GM21528 (cell line): ENCODE results near the gene ADIPOR2.

Experiments used
- ATAC-seq: cut with Tn5 transposase; IDR thresholded peaks from one replicate; pipeline ENCODE4 v1.9.1; 2021; ENCODE audit warnings: mild to moderate bottlenecking, moderate library complexity; ENCODE audit not compliant: unreplicated experiment, low FRiP score

The ADIPOR2 gene

GRCh38 chr12:1826401-1826800 lies 135.5 kb downstream of the ADIPOR2 start:
- ATAC-seq, result no peak

GRCh38 chr12:1826867-1827705 lies 136.2 kb downstream of the ADIPOR2 start:
- ATAC-seq, result no peak

GRCh38 chr12:1827826-1828805 lies 137.2 kb downstream of the ADIPOR2 start:
- ATAC-seq, result no peak

- no peak for ATAC-seq
These were observed 138.0 kb downstream of the ADIPOR2 start for GRCh38 chr12:1828856-1829255.

DNA sequence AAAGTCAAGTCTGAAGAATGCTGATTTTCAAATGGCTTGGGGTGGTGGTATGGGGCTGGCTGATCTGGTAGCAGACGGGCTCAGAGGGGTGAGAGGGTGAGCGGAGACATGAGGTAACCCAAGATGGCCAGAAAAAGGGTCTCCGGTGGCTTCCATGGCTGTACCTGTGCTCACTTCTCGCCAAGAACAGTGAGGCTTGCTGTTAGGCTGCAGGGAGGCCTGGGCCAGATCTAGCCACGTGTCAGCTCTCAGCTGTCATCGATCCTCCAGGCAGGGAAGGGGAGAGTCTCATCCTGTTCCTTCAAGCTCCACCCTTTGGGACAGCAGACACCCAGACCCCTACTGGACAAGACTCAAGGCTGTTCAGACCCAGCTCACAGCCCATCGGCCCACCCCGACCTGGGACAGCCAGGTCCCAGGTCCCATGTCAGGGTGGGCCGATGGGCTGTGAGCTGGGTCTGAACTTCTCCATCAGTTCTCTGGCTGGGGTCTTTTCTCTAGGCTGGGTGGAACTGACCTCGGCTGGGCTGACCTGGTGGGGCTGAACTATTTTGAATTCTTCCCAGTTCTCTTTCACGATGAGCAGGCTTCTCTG lies 138.5 kb downstream of the ADIPOR2 start:
- no peak for ATAC-seq

DNA sequence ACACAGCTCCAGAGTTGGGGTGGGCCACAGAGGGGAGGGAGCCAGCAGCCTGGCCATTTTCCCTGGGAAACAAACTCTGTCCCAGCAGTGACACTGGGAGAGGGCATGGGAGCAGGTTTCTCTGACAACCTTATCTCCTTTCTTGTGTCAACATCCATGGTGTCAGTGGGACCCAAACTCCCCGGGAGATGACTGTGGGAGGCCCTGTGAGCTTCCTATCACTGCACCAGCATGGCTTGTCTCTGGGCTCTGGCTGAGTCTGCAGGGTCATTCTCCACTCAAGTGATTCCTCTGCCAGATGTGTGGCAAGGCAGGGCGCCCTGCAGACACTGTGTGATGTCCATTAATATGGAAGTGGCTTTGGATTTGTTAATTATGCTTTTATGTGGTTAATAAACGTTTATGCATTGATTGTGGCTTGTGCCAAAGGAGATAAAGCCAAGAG lies 139.6 kb downstream of the ADIPOR2 start:
- ATAC-seq, result no peak

GRCh38 chr12:1830981-1831963 lies 140.4 kb downstream of the ADIPOR2 start:
- ATAC-seq, result no peak

DNA sequence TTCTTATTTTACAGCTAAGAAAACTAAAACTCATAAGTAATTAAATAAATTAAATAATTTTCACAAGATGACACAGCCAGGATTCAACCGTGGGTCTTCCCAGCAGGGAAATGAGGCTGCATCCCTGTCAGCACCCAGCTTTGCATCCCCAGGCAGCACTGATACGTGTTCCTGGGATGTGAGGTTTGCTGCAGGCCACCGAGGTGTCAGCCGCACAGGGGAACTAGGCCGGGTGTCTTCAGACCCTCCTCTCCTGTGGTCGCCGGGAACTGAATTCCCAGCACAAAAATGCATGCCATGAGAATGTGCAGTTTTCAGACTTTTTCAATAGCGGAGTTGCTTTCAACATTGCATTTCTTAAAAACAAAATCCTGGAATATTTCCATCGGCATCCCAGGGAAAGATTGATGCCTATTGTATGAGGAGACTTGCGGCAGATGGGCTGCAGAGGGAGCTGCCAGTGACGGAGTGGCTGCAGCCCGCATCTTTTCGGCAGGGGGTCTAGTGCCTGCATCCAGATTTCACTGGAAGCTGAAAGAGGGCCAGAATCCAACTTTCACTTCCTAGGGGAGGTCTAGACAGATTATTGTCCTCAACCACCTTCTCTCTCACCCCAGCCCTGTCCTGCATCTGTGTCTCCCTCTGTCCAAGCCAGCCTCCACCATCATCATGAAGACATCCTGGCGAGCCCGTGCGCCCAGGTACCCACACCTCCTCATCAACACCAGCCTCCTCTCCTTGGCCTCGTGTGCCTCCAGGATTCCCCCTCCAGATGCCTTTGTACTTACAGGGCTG lies 142.1 kb downstream of the ADIPOR2 start:
- no peak for ATAC-seq

GRCh38 chr12:1833596-1834028 lies 142.7 kb downstream of the ADIPOR2 start:
- no peak for ATAC-seq

DNA sequence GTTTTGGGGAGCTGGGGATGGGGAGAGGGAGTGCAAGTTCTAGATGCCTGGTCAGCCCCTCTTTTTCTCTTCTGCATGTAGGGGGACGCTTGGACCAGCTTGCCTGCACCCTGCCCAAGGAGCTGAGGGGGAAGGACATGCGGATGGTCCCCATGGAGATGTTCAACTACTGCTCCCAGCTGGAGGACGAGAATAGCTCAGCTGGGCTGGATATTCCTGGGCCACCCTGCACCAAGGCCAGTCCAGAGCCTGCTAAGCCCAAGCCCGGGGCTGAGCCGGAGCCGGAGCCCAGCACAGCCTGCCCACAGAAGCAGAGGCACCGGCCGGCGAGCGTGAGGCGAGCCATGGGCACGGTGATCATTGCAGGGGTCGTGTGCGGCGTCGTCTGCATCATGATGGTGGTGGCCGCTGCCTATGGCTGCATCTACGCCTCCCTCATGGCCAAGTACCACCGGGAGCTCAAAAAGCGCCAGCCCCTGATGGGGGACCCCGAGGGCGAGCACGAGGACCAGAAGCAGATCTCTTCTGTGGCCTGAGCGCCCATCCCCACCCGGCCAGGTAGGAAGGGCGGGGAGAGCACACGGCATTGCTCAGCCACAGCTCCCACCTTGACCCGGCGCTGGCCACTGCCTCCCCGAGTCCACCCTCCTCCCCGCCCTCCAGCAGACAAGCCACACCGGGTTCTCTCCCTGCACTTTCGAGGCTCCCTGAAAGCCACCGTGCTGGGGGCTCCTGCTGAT lies 143.5 kb downstream of the ADIPOR2 start:
- no peak for ATAC-seq

GRCh38 chr12:1835211-1836131 lies 144.6 kb downstream of the ADIPOR2 start:
- no peak for ATAC-seq

- no peak for ATAC-seq
These were observed 145.5 kb downstream of the ADIPOR2 start for GRCh38 chr12:1836241-1836803.

DNA sequence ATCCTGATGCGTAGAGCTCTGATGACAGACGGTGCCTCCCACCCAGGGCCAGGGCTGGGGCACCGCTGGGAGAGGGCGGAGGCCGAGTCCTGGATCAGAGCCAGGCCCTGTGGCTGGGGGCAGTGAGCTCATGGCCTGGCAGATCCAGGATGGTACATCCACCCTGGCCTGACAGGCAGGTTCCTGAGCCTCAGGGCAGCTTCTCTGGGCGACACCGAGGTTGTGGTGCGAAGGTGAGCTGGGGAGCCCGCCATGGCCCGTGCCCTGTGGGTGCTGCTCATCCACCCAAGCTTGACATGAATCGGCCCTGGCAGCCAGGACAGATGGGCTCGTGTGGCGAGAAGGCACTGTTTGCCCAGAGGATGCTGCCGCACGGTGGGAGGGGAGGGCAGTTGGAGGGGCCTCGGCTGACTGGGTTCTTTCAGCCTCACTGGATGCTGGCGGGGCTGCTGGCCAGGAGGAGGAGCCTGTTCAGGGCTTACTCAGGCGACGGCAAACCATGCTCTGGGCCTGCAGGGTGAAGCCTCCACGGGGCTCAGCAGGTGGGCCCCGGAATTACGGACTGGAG lies 146.1 kb downstream of the ADIPOR2 start:
- ATAC-seq, result no peak

- no peak for ATAC-seq
These were observed 146.8 kb downstream of the ADIPOR2 start for GRCh38 chr12:1837541-1838204.
